Tibial nerve (tissue), 4 donors: ENCODE results near the gene STK39.

Experiments
- EP300 ChIP-seq, 2 donors: sonication (generic); formaldehyde crosslinking; IDR thresholded peaks; one replicate each; pipeline ENCODE4 v1.6.1; 2017; ENCODE audit warnings: antibody characterized with exemption in 2 of 2, mild to moderate bottlenecking in 1 of 2
- TF ChIP-seq, protein P1 (sequence below), 5 experiments: fragments of 200-600 bp in 3 of 5; fragments of 450-650 bp in 2 of 5; sonication (generic) in 3 of 5; IDR thresholded peaks; one replicate each; pipeline ENCODE4 v1.5.1; 2016 to 2019; ENCODE audit warnings: antibody characterized with exemption in 5 of 5, mild to moderate bottlenecking in 3 of 5, moderate library complexity in 2 of 5

GRCh38 chr2:168241746-168242145 is 5.6 kb downstream of the STK39 start:
- TF ChIP-seq EP300 (IDR thresholded peaks at IDR 0.05): no peak
- TF ChIP-seq, protein P1, sequence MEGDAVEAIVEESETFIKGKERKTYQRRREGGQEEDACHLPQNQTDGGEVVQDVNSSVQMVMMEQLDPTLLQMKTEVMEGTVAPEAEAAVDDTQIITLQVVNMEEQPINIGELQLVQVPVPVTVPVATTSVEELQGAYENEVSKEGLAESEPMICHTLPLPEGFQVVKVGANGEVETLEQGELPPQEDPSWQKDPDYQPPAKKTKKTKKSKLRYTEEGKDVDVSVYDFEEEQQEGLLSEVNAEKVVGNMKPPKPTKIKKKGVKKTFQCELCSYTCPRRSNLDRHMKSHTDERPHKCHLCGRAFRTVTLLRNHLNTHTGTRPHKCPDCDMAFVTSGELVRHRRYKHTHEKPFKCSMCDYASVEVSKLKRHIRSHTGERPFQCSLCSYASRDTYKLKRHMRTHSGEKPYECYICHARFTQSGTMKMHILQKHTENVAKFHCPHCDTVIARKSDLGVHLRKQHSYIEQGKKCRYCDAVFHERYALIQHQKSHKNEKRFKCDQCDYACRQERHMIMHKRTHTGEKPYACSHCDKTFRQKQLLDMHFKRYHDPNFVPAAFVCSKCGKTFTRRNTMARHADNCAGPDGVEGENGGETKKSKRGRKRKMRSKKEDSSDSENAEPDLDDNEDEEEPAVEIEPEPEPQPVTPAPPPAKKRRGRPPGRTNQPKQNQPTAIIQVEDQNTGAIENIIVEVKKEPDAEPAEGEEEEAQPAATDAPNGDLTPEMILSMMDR (IDR thresholded peaks at IDR 0.05): no peak
